ENCODE measurements around the gene BZW2. TPM values are rescaled to one million over a fixed set of nuclear protein-coding genes. Genes with fewer than 3 reads are reported as not detected.

Gene BZW2
- total and polyA plus RNA-seq, 8 donors = 25.5 to 110 (median 67.3) TPM

DNA sequence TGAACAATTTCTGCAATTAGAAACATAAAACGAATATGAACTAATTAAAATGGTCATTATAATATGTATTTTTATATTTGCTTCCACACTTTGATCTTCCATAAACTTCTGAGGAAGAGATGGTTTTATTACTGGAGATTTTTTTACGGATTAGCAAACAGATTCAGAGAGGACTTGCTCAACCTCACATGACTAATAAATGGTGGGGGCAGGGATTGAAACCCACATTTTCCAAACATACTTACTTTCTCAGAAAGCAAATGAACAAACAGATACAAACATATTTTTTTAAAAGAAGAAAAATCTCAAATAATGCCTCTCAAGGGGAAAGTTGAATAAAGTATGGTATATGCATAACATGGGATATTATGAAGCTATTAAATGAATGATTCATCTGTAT is 18.7 kb upstream of the BZW2 start:
- WGBS, 5 donors = 66 to 89% (median 80%) methylated on average over 2 of the region's 2 CpGs
- intact Hi-C loops (cut with DNase I; ENCODE audit: low total_unique reads) = no loop called here
- Histone ChIP-seq H3K4me1 (no peaks in the 10 kb centered on the region), H3K4me3 (no peak overlapping the region), H3K36me3 (peaks cover 3 to 60% (median 36%) of the 10 kb centered on the region in 4 donors), H3K27ac (no peak overlapping the region), H3K27me3 (no peaks in the 10 kb centered on the region), H3K9me3 (no peaks in the 10 kb centered on the region)
- no peak for DNase-seq
- TF ChIP-seq POLR2AphosphoS5 (IDR thresholded peaks at IDR 0.05) = no peak
- TF ChIP-seq, protein P1, sequence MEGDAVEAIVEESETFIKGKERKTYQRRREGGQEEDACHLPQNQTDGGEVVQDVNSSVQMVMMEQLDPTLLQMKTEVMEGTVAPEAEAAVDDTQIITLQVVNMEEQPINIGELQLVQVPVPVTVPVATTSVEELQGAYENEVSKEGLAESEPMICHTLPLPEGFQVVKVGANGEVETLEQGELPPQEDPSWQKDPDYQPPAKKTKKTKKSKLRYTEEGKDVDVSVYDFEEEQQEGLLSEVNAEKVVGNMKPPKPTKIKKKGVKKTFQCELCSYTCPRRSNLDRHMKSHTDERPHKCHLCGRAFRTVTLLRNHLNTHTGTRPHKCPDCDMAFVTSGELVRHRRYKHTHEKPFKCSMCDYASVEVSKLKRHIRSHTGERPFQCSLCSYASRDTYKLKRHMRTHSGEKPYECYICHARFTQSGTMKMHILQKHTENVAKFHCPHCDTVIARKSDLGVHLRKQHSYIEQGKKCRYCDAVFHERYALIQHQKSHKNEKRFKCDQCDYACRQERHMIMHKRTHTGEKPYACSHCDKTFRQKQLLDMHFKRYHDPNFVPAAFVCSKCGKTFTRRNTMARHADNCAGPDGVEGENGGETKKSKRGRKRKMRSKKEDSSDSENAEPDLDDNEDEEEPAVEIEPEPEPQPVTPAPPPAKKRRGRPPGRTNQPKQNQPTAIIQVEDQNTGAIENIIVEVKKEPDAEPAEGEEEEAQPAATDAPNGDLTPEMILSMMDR (IDR thresholded peaks at IDR 0.05) = no peak
- no peak for TF ChIP-seq POLR2A (IDR thresholded peaks at IDR 0.05)
- TF ChIP-seq EP300 (IDR thresholded peaks at IDR 0.05) = no peak

- TF ChIP-seq POLR2AphosphoS5 (IDR thresholded peaks at IDR 0.05) (no peak), EP300 (IDR thresholded peaks at IDR 0.05) (no peak), POLR2A (IDR thresholded peaks at IDR 0.05) (no peak)
- TF ChIP-seq, protein P1 (IDR thresholded peaks at IDR 0.05) = no peak
- Histone ChIP-seq H3K27me3 (no peaks in the 10 kb centered on the region), H3K36me3 (peaks cover 0 to 29% (median 10%) of the 10 kb centered on the region in 4 donors), H3K27ac (no peak overlapping the region), H3K4me1 (peaks cover 0 to 16% (median 13%) of the 10 kb centered on the region in 4 donors), H3K9me3 (no peaks in the 10 kb centered on the region), H3K4me3 (no peak overlapping the region)
- WGBS, 5 donors = 80 to 96% (median 84%) methylated on average over 1 of the region's 1 CpG
- intact Hi-C loops (cut with DNase I; ENCODE audit: low total_unique reads) = no loop called here
- no peak for DNase-seq
Observed at GRCh38 chr7:16630654-16631053, 15.3 kb upstream of the BZW2 start.

DNA sequence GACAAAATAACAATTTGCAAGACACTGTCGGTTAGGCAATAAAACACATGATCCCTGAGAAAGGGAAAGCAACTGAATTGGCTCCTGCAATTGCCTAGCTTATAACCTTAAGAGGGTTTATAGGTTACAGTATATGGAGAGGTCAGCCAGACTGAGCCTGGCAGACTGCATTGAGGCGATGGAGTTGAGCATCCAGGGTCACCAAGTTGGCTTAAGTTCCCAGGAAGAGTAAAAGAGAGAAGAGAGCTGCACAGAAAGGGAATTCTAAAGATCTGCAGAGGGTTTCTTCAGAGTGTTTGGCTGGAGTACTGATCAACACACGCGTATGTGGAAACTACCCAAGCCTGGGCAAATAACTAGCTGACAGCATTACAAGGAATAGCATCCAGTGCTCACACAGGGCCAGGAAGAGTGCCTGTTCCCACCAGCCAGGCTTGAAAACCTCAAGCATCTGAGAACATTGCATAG is 11.7 kb upstream of the BZW2 start:
- intact Hi-C loops (cut with DNase I; ENCODE audit: low total_unique reads) = no loop called here
- no peak overlapping the region for H3K4me3 ChIP-seq
- WGBS, 5 donors = 41 to 55% (median 46%) methylated on average over 4 of the region's 4 CpGs
- H3K27me3 ChIP-seq = no peaks in the 10 kb centered on the region
- H3K36me3 ChIP-seq = peaks cover 0 to 11% (median 4%) of the 10 kb centered on the region in 4 donors
- H3K4me1 ChIP-seq = peaks cover 16 to 50% (median 39%) of the 10 kb centered on the region in 4 donors
- TF ChIP-seq POLR2AphosphoS5 (IDR thresholded peaks at IDR 0.05) (no peak), EP300 (IDR thresholded peaks at IDR 0.05) (no peak), POLR2A (IDR thresholded peaks at IDR 0.05) (no peak)
- TF ChIP-seq, protein P1 (IDR thresholded peaks at IDR 0.05) = no peak
- H3K9me3 ChIP-seq = no peaks in the 10 kb centered on the region
- DNase-seq = peak in 1 of 2 donors; percentile 15
- H3K27ac ChIP-seq = peak overlapping the region in 3 of 5 donors; percentile 23 to 54 (median 52)

GRCh38 chr7:16636555-16637101 is 9.4 kb upstream of the BZW2 start:
- no peak overlapping the region for H3K4me3 ChIP-seq
- peak overlapping the region in 1 of 5 donors; percentile 52 for H3K27ac ChIP-seq
- peaks cover 0 to 18% (median 2%) of the 10 kb centered on the region in 4 donors for H3K36me3 ChIP-seq
- WGBS, 5 donors = 56 to 80% (median 73%) methylated on average over 1 of the region's 1 CpG
- H3K9me3 ChIP-seq = no peaks in the 10 kb centered on the region
- no peaks in the 10 kb centered on the region for H3K27me3 ChIP-seq
- peak in 1 of 2 donors; percentile 45 for DNase-seq
- TF ChIP-seq, protein P1 (IDR thresholded peaks at IDR 0.05) = no peak
- TF ChIP-seq POLR2A (IDR thresholded peaks at IDR 0.05) (no peak), EP300 (IDR thresholded peaks at IDR 0.05) (no peak), POLR2AphosphoS5 (IDR thresholded peaks at IDR 0.05) (no peak)
- H3K4me1 ChIP-seq = peaks cover 16 to 55% (median 44%) of the 10 kb centered on the region in 4 donors
- intact Hi-C loops (cut with DNase I; ENCODE audit: low total_unique reads) = no loop called here

Data from stomach (tissue), 9 donors.